HepG2 (cell line): ENCODE results near the gene B3GAT3. TPM values are rescaled to one million over a fixed set of nuclear protein-coding genes. Genes with fewer than 3 reads are reported as not detected.

Experiments
- ATM ChIP-seq: fragments of 450-650 bp; IDR thresholded peaks from 2 replicates; pipeline ENCODE4 v1.7.1; 2017; ENCODE audit warnings: mild to moderate bottlenecking, borderline replicate concordance
- CHCHD3 ChIP-seq: sonication (generic); formaldehyde crosslinking; IDR thresholded peaks from 2 replicates; pipeline ENCODE4 v1.8.0; 2022; ENCODE audit warnings: mild to moderate bottlenecking, missing genetic modification reagents, moderate library complexity
- HNRNPK ChIP-seq: fragments of 200-400 bp; formaldehyde crosslinking; IDR thresholded peaks from 2 replicates; pipeline ENCODE4 v1.6.1; 2018; ENCODE audit warnings: low read length, low read depth, moderate library complexity, mild to moderate bottlenecking; ENCODE audit not compliant: poor library complexity, severe bottlenecking
- IKZF1 ChIP-seq: fragments of 450-650 bp; IDR thresholded peaks from 2 replicates; pipeline ENCODE4 v1.7.1; 2016
- KDM1A ChIP-seq: IDR thresholded peaks from 2 replicates; pipeline ENCODE4 v1.6.1; 2016; ENCODE audit warnings: missing compliant biosample characterization
- KLF9 ChIP-seq: IDR thresholded peaks from 2 replicates; pipeline ENCODE4 v1.6.1; 2016; ENCODE audit warnings: low read depth
- NFKBIZ ChIP-seq: IDR thresholded peaks from 2 replicates; pipeline ENCODE4 v1.6.1; 2018; ENCODE audit warnings: missing genetic modification reagents, missing compliant biosample characterization
- REXO4 ChIP-seq: sonication (generic); formaldehyde crosslinking; IDR thresholded peaks from 2 replicates; pipeline ENCODE4 v1.8.0; 2022; ENCODE audit warnings: missing genetic modification reagents, mild to moderate bottlenecking, borderline replicate concordance
- SPEN ChIP-seq: sonication (generic); formaldehyde crosslinking; IDR thresholded peaks from 2 replicates; pipeline ENCODE4 v1.5.1; 2020; ENCODE audit warnings: low read depth, mild to moderate bottlenecking, missing genetic modification reagents
- ZNF230 ChIP-seq: sonication (generic); formaldehyde crosslinking; IDR thresholded peaks from 2 replicates; pipeline ENCODE4 v1.4.0; 2020; ENCODE audit warnings: mild to moderate bottlenecking, missing genetic modification reagents
- ZNF563 ChIP-seq: sonication (generic); formaldehyde crosslinking; IDR thresholded peaks from 2 replicates; pipeline ENCODE4 v1.8.0; 2022; ENCODE audit warnings: mild to moderate bottlenecking, moderate library complexity, missing genetic modification reagents
- ZNF749 ChIP-seq: sonication (generic); formaldehyde crosslinking; IDR thresholded peaks from 2 replicates; pipeline ENCODE4 v1.8.0; 2022; ENCODE audit warnings: mild to moderate bottlenecking, missing genetic modification reagents, moderate library complexity, borderline replicate concordance
- ZNF788 ChIP-seq: sonication (generic); formaldehyde crosslinking; IDR thresholded peaks from 2 replicates; pipeline ENCODE4 v1.5.0; 2020; ENCODE audit warnings: mild to moderate bottlenecking, missing genetic modification reagents, borderline replicate concordance
- ZNF883 ChIP-seq: sonication (generic); formaldehyde crosslinking; IDR thresholded peaks from 2 replicates; pipeline ENCODE4 v1.5.1; 2020; ENCODE audit warnings: mild to moderate bottlenecking, missing genetic modification reagents; ENCODE audit errors: not compliant biosample characterization
- polyA plus RNA-seq, 8 experiments: library from polyadenylated mRNA; depleted of rRNA in 3 of 8; stranded (reverse) in 7 of 8; unstranded in 1 of 8; fragments of >200 nt; fragmentation: Illumina TruSeq in 4 of 8; extraction: Trizol in 4 of 8; gene quantifications; 2 replicates each; pipeline versions ENCODE4 v1.2.1 to v1.2.3, GENCODE V29; 2011 to 2016; ENCODE audit warnings: low read depth in 4 of 8, missing spikeins in 1 of 8, mixed read lengths in 1 of 8; ENCODE audit not compliant: insufficient read depth in 1 of 8
- total RNA-seq, 5 experiments: library from RNA; depleted of rRNA; stranded (reverse); fragments of >200 nt; fragmentation: Illumina TruSeq; extraction: Trizol; gene quantifications; 2 replicates each; pipeline ENCODE4 v1.2.3, GENCODE V29; 2016; ENCODE audit warnings: low read depth in 1 of 5
- TF ChIP-seq, protein P1 (sequence below): sonication (generic); formaldehyde crosslinking; IDR thresholded peaks from one replicate; pipeline ENCODE4 v1.5.1; 2020; ENCODE audit warnings: mild to moderate bottlenecking, missing genetic modification reagents; ENCODE audit errors: not compliant biosample characterization
- TF ChIP-seq, protein P2 (sequence below): sonication (generic); formaldehyde crosslinking; IDR thresholded peaks from 2 replicates; pipeline ENCODE4 v1.8.0; 2022; ENCODE audit warnings: low read depth, missing genetic modification reagents
- TF ChIP-seq, protein P3 (sequence below): IDR thresholded peaks from 2 replicates; pipeline ENCODE4 v1.6.1; 2012; ENCODE audit warnings: low read depth, low read length, improper control_type of control experiment

The B3GAT3 gene
- total and polyA plus RNA-seq, 2 of the 13 experiments (the other 11 are each of a cell fraction or from before 2014, with no cell fraction given) = 21.3 to 26.1 TPM

DNA sequence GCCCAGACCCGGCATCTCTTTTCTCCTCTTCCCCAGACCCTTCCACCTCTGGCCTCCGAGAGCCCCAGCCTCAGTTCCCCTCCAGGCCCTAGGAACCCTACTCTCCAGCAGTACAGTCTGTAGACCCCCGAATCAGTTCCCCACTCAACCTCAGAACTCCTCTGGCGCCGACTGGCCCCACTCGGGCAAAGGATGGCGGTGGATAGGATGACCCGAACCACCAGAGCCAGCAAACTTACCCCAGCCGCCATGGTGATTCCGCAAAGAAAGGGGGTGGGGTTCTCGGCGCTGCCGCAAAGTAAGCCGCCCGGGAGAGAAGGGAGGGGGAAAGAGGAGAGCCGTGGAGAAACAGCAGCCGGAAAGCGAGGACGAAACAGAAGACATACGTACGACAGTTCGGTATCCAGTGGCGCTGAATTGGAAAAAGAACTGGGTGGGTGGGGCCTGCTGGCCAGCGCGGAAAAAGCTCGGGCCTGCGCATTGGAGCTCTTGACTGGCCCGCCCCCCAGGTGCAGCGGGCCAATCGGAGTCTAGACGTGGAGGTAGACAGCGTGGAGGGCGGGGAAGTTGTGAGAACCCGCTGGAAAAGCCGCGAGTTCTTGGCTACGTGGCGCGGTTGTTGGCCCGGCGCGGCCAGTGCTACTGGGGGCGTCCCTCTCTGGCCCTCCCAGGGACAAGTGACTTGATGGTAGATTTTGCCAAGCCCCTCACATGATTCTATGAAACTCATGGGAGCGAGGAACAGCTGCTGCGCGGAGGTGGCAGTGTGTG is 48.0 kb downstream of the B3GAT3 start, which contains the start of gene EEF1G (continued):
- TF ChIP-seq ZNF230 (CRISPR knock-in tag) (no peak; the same call in 1 of the 2 replicates), KLF9 (CRISPR knock-in tag) (no peak; the same call in 1 of the 2 replicates), REXO4 (CRISPR knock-in tag) (no peak), HNRNPK (no peak), ZNF788 (CRISPR knock-in tag) (peak; percentile 77; the same call in 1 of the 2 replicates), ZNF563 (CRISPR knock-in tag) (no peak), SPEN (CRISPR knock-in tag) (peak; percentile 94; the same call in 1 of the 2 replicates), NFKBIZ (CRISPR knock-in tag) (no peak), ATM (no peak), ZNF883 (CRISPR knock-in tag) (no peak), ZNF749 (CRISPR knock-in tag) (no peak), CHCHD3 (CRISPR knock-in tag) (no peak), KDM1A (CRISPR knock-in tag) (no peak), IKZF1 (no peak)
- TF ChIP-seq, protein P1, sequence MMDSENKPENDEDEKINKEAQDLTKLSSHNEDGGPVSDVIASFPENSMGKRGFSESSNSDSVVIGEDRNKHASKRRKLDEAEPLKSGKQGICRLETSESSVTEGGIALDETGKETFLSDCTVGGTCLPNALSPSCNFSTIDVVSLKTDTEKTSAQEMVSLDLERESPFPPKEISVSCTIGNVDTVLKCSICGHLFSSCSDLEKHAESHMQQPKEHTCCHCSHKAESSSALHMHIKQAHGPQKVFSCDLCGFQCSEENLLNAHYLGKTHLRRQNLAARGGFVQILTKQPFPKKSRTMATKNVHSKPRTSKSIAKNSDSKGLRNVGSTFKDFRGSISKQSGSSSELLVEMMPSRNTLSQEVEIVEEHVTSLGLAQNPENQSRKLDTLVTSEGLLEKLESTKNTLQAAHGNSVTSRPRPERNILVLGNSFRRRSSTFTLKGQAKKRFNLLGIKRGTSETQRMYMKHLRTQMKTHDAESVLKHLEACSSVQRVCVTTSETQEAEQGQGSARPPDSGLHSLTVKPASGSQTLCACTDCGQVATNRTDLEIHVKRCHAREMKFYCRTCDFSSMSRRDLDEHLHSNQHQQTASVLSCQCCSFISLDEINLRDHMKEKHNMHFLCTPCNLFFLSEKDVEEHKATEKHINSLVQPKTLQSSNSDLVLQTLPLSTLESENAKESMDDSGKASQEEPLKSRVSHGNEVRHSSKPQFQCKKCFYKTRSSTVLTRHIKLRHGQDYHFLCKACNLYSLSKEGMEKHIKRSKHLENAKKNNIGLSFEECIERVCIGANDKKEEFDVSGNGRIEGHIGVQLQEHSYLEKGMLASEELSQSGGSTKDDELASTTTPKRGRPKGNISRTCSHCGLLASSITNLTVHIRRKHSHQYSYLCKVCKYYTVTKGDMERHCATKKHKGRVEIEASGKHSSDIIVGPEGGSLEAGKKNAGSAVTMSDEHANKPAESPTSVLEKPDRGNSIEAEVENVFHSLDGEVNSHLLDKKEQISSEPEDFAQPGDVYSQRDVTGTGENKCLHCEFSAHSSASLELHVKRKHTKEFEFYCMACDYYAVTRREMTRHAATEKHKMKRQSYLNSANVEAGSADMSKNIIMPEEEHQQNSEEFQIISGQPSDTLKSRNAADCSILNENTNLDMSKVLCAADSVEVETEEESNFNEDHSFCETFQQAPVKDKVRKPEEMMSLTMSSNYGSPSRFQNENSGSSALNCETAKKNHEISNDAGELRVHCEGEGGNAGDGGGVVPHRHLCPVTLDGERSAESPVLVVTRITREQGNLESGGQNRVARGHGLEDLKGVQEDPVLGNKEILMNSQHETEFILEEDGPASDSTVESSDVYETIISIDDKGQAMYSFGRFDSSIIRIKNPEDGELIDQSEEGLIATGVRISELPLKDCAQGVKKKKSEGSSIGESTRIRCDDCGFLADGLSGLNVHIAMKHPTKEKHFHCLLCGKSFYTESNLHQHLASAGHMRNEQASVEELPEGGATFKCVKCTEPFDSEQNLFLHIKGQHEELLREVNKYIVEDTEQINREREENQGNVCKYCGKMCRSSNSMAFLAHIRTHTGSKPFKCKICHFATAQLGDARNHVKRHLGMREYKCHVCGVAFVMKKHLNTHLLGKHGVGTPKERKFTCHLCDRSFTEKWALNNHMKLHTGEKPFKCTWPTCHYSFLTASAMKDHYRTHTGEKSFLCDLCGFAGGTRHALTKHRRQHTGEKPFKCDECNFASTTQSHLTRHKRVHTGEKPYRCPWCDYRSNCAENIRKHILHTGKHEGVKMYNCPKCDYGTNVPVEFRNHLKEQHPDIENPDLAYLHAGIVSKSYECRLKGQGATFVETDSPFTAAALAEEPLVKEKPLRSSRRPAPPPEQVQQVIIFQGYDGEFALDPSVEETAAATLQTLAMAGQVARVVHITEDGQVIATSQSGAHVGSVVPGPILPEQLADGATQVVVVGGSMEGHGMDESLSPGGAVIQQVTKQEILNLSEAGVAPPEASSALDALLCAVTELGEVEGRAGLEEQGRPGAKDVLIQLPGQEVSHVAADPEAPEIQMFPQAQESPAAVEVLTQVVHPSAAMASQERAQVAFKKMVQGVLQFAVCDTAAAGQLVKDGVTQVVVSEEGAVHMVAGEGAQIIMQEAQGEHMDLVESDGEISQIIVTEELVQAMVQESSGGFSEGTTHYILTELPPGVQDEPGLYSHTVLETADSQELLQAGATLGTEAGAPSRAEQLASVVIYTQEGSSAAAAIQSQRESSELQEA (CRISPR knock-in tag) = no peak
- TF ChIP-seq, protein P2, sequence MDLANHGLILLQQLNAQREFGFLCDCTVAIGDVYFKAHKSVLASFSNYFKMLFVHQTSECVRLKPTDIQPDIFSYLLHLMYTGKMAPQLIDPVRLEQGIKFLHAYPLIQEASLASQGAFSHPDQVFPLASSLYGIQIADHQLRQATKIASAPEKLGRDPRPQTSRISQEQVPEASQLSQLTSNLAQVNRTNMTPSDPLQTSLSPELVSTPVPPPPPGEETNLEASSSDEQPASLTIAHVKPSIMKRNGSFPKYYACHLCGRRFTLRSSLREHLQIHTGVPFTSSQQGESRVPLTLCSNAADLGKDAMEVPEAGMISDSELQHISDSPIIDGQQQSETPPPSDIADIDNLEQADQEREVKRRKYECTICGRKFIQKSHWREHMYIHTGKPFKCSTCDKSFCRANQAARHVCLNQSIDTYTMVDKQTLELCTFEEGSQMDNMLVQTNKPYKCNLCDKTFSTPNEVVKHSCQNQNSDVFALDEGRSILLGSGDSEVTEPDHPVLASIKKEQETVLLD (CRISPR knock-in tag) = no peak
- TF ChIP-seq, protein P3, sequence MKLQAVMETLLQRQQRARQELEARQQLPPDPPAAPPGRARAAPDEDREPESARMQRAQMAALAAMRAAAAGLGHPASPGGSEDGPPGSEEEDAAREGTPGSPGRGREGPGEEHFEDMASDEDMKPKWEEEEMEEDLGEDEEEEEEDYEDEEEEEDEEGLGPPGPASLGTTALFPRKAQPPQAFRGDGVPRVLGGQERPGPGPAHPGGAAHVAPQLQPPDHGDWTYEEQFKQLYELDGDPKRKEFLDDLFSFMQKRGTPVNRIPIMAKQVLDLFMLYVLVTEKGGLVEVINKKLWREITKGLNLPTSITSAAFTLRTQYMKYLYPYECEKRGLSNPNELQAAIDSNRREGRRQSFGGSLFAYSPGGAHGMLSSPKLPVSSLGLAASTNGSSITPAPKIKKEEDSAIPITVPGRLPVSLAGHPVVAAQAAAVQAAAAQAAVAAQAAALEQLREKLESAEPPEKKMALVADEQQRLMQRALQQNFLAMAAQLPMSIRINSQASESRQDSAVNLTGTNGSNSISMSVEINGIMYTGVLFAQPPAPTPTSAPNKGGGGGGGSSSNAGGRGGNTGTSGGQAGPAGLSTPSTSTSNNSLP = no peak
